ENCODE results near the gene NRN1L. TPM values are rescaled to one million over a fixed set of nuclear protein-coding genes. Genes with fewer than 3 reads are reported as not detected.
A peak's percentile ranks its signal among the peaks of the same experiment; 100 is the strongest.

Gene NRN1L
- total RNA-seq, 3 donors from 2014 or later = not detected

DNA sequence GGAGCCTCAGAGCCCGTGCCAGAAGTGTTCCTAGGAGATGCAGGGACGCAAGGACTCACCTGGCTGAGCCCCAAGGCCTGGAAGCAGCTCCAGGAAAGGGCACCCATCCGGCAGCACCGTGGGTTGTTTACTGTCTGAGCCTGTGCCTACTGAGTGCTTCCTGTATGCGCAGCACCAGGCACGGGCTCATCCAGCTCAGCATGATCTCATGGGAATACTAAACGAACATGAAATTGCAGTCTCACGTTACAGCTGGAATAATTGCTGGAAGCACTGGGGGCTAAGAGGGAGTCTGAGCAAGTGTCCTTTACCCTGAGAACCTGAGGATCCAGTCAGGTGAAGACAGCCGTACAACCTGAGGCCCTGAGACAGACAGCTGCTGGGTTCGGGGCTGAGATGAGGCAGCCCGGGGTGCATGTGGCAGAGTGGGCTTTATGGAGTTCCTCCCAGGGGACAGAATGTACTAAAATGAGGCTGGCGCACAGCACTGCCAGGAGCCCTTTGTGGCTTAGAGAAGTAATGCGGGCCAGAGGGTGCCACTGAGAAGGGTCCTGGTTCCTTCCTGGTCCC is 41.6 kb downstream of the NRN1L start:
- DNase-seq (no peak), ATAC-seq (no peak)
- H3K4me3 Mint-ChIP-seq = no peak overlapping the region
- H3K9me3 Mint-ChIP-seq = no peaks in the 10 kb centered on the region
- peaks cover 4% of the 10 kb centered on the region for H3K36me3 Mint-ChIP-seq (ENCODE audit: insufficient read depth)
- H3K27me3 Mint-ChIP-seq (ENCODE audit: low read depth) = no peaks in the 10 kb centered on the region
- H3K4me1 Mint-ChIP-seq (ENCODE audit: low read depth) = peaks cover 14% of the 10 kb centered on the region

DNA sequence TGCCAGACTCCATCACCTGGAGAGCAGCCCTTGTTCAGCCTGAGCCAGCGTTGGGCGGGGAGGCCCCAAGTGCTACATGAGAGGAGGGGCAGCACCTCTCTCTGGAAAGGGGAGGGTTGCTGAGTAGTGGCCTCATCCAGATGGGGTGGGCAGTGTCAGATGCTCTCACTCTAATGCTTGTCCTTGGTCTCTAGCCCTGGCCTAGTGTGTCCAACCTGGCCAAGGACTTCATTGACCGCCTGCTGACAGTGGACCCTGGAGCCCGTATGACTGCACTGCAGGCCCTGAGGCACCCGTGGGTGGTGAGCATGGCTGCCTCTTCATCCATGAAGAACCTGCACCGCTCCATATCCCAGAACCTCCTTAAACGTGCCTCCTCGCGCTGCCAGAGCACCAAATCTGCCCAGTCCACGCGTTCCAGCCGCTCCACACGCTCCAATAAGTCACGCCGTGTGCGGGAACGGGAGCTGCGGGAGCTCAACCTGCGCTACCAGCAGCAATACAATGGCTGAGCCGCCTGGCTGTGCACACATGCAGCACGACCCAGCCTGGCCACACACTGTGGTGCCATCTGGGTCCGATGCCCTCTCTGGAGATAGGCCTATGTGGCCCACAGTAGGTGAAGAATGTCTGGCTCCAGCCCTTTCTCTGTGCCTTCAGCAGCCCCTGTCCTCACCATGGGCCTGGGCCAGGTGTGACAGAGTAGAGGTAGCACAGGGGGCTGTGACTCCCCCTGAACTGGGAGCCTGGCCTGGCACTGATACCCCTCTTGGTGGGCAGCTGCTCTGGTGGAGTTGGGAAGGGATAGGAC is 42.7 kb downstream of the NRN1L start:
- H3K27me3 Mint-ChIP-seq (ENCODE audit: low read depth) = no peaks in the 10 kb centered on the region
- no peak for ATAC-seq
- no peak for DNase-seq
- peaks cover 7% of the 10 kb centered on the region for H3K4me1 Mint-ChIP-seq (ENCODE audit: low read depth)
- H3K9me3 Mint-ChIP-seq = no peaks in the 10 kb centered on the region
- peaks cover 2% of the 10 kb centered on the region for H3K36me3 Mint-ChIP-seq (ENCODE audit: insufficient read depth)
- no peak overlapping the region for H3K4me3 Mint-ChIP-seq

GRCh38 chr16:67928147-67928546 is 43.5 kb downstream of the NRN1L start:
- Mint-ChIP-seq H3K27me3 (ENCODE audit: low read depth) (no peaks in the 10 kb centered on the region), H3K9me3 (no peaks in the 10 kb centered on the region), H3K4me1 (ENCODE audit: low read depth) (peaks cover 6% of the 10 kb centered on the region), H3K36me3 (ENCODE audit: insufficient read depth) (no peaks in the 10 kb centered on the region), H3K4me3 (no peak overlapping the region)
- DNase-seq (no peak), ATAC-seq (no peak)

DNA sequence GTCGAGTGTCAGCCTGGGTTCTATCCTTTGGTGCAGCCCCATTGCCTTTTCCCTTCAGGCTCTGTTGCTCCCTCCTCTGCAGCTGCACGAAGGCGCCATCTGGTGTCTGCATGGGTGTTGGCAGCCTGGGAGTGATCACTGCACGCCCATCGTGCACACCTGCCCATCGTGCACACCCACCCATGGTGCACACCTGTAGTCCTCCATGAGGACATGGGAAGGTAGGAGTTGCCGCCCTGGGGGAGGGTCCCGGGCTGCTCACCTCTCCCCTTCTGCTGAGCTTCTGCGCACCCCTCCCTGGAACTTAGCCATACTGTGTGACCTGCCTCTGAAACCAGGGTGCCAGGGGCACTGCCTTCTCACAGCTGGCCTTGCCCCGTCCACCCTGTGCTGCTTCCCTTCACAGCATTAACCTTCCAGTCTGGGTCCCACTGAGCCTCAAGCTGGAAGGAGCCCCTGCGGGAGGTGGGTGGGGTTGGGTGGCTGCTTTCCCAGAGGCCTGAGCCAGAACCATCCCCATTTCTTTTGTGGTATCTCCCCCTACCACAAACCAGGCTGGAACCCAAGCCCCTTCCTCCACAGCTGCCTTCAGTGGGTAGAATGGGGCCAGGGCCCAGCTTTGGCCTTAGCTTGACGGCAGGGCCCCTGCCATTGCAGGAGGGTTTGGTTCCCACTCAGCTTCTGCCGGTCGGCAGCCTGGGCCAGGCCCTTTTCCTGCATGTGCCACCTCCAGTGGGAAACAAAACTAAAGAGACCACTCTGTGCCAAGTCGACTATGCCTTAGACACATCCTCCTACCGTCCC is 44.1 kb downstream of the NRN1L start:
- no peak overlapping the region for H3K4me3 Mint-ChIP-seq
- ATAC-seq = peak; percentile 84 to 88
- peaks cover 5% of the 10 kb centered on the region for H3K4me1 Mint-ChIP-seq (ENCODE audit: low read depth)
- H3K36me3 Mint-ChIP-seq (ENCODE audit: insufficient read depth) = peaks cover 3% of the 10 kb centered on the region
- DNase-seq = peak; percentile 74
- H3K27me3 Mint-ChIP-seq (ENCODE audit: low read depth) = no peaks in the 10 kb centered on the region
- H3K9me3 Mint-ChIP-seq = no peaks in the 10 kb centered on the region

- Mint-ChIP-seq H3K4me1 (ENCODE audit: low read depth) (peaks cover 14% of the 10 kb centered on the region), H3K27me3 (ENCODE audit: low read depth) (no peaks in the 10 kb centered on the region), H3K4me3 (no peak overlapping the region), H3K36me3 (ENCODE audit: insufficient read depth) (peaks cover 9% of the 10 kb centered on the region), H3K9me3 (no peaks in the 10 kb centered on the region)
- ATAC-seq (no peak), DNase-seq (no peak)
Observed at GRCh38 chr16:67930191-67930590, 45.5 kb downstream of the NRN1L start.

- Mint-ChIP-seq H3K4me1 (ENCODE audit: low read depth) (peaks cover 16% of the 10 kb centered on the region), H3K27me3 (ENCODE audit: low read depth) (no peaks in the 10 kb centered on the region), H3K36me3 (ENCODE audit: insufficient read depth) (peaks cover 15% of the 10 kb centered on the region), H3K9me3 (no peaks in the 10 kb centered on the region), H3K4me3 (no peak overlapping the region)
- DNase-seq (no peak), ATAC-seq (no peak)
Observed at GRCh38 chr16:67930678-67931211, 46.1 kb downstream of the NRN1L start.

- DNase-seq = no peak
- no peaks in the 10 kb centered on the region for H3K9me3 Mint-ChIP-seq
- H3K4me3 Mint-ChIP-seq = no peak within 1 kb of the TSS
- no peak for ATAC-seq
- H3K4me1 Mint-ChIP-seq (ENCODE audit: low read depth) = peaks cover 16% of the 10 kb centered on the region
- H3K36me3 Mint-ChIP-seq (ENCODE audit: insufficient read depth) = peaks cover 17% of the 10 kb centered on the region
- H3K27me3 Mint-ChIP-seq (ENCODE audit: low read depth) = no peaks in the 10 kb centered on the region
Observed at GRCh38 chr16:67931712-67932461, 47.2 kb downstream of the NRN1L start, which contains the start of gene CTRL. CTRL (minus strand) TSS chr16:67931862; CDS start chr16:67931852, 10 bp downstream.

DNA sequence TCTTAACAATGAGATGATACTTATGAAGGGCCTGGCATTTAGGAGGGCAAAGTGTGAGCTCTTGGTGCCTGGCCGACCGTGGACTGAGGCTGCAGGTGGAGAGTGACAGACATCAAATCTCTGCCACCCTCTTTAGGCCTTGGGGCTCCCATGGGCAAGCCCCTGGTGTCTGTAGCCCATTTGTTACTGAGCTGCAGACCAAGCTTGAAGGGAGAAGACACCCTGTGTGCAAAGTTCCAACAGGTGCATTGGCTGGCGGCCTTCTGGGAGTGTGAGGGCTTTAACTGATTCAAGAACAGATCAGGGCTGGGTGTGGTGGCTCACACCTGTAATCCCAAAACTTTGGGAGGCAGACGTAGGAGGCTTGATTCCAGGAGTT is 47.8 kb downstream of the NRN1L start:
- H3K27me3 Mint-ChIP-seq (ENCODE audit: low read depth) = no peaks in the 10 kb centered on the region
- ATAC-seq = no peak
- H3K9me3 Mint-ChIP-seq = no peaks in the 10 kb centered on the region
- H3K36me3 Mint-ChIP-seq (ENCODE audit: insufficient read depth) = peaks cover 17% of the 10 kb centered on the region
- DNase-seq = no peak
- peaks cover 22% of the 10 kb centered on the region for H3K4me1 Mint-ChIP-seq (ENCODE audit: low read depth)
- no peak overlapping the region for H3K4me3 Mint-ChIP-seq

DNA sequence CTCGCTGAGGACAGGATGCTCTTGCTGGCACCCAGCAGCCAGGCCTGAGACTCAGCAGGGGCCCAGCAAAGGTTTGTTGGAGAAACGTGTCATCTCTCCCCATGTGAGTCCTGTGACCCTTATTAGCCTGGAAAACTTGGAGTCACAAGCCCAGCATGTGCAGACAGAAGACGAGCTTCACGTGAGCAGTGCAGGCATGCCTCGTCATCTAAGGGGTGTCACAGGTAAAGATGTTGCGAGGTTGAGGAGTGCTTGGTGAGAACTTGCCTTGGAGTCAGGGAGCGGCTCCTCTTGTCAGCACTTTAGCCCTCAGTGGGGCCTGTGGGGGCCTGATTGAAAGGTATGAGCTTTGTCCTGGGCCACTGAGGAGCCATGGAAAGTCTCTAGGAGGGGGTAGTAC is 49.1 kb downstream of the NRN1L start:
- Mint-ChIP-seq H3K4me1 (ENCODE audit: low read depth) (peaks cover 20% of the 10 kb centered on the region), H3K4me3 (peak overlapping the region; percentile 39), H3K36me3 (ENCODE audit: insufficient read depth) (peaks cover 17% of the 10 kb centered on the region)

GRCh38 chr16:67934306-67935100 is 49.8 kb downstream of the NRN1L start:
- H3K4me3 Mint-ChIP-seq = peak overlapping the region; percentile 99
- H3K36me3 Mint-ChIP-seq (ENCODE audit: insufficient read depth) = peaks cover 17% of the 10 kb centered on the region

More for the DNA sequence above, 49.1 kb downstream of the NRN1L start:
- DNase-seq (no peak), ATAC-seq (no peak)
- no peaks in the 10 kb centered on the region for H3K27me3 Mint-ChIP-seq (ENCODE audit: low read depth)
- no peaks in the 10 kb centered on the region for H3K9me3 Mint-ChIP-seq

DNA sequence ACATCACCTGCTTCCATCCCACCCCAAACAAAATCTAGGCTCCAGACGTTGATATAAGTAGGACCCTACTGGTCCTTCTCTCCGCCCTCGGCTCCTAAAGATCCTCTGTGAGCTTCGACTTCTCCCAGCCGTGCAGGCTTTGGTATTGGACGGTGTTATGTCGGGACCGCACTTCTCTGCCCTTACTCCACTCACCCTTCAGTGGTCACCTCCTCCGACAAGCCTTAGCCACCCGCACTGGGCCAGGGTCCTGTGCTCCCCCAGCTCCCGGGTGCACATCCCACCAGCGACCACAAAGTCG is 50.4 kb downstream of the NRN1L start:
- Mint-ChIP-seq H3K4me3 (peak overlapping the region; percentile 99), H3K27me3 (ENCODE audit: low read depth) (no peaks in the 10 kb centered on the region), H3K4me1 (ENCODE audit: low read depth) (peaks cover 27% of the 10 kb centered on the region), H3K9me3 (no peaks in the 10 kb centered on the region), H3K36me3 (ENCODE audit: insufficient read depth) (peaks cover 17% of the 10 kb centered on the region)
- DNase-seq (no peak), ATAC-seq (no peak)

More at GRCh38 chr16:67934306-67935100, 49.8 kb downstream of the NRN1L start:
- ATAC-seq (no peak), DNase-seq (no peak)
- H3K27me3 Mint-ChIP-seq (ENCODE audit: low read depth) = no peaks in the 10 kb centered on the region
- peaks cover 21% of the 10 kb centered on the region for H3K4me1 Mint-ChIP-seq (ENCODE audit: low read depth)
- no peaks in the 10 kb centered on the region for H3K9me3 Mint-ChIP-seq

DNA sequence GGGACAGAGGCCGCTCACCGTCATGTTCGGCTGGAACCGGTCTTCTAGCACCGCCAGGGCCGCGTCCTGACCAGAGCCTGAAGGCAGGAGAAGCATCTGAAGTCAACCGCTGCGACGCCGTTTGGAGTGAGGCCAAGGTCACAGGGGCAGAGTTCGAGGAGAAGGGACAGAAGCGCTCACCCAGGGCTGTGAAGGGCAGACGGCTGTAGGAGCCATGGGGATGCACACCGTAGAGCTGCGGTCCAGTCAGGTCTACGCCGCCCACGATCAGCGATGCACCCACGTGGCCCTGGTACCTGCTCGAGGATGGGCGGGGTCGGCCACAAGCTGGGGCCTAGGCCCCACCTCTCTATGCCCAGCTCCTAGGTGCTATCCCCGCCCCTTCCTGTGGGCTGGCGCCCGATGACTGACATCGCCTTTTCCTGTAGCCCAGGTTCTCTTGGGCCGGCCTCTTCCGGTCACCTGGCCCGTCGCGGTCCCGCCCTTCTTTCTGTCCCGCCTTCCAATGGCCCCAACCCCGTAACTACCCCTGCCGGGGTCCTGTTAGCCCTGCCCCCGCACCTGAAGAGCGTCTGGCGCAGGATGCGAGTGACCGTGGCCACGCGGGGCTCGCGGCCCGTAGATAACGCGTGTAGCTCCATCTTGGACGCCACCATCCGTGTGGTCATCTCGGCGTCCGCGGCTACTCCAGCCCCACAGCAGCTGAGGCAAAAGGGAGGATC is 50.9 kb downstream of the NRN1L start:
- peaks cover 17% of the 10 kb centered on the region for H3K36me3 Mint-ChIP-seq (ENCODE audit: insufficient read depth)
- ATAC-seq (peak; percentile 91 to 92), DNase-seq (peak; percentile 93)
- peaks cover 32% of the 10 kb centered on the region for H3K4me1 Mint-ChIP-seq (ENCODE audit: low read depth)
- H3K27me3 Mint-ChIP-seq (ENCODE audit: low read depth) = no peaks in the 10 kb centered on the region
- H3K9me3 Mint-ChIP-seq = no peaks in the 10 kb centered on the region
- peak overlapping the region; percentile 99 for H3K4me3 Mint-ChIP-seq
